Upper lobe of right lung (tissue), 1 donor: Measurements from ENCODE around the gene DNHD1. TPM values are rescaled to one million over a fixed set of nuclear protein-coding genes. Genes with fewer than 3 reads are reported as not detected.

Experiments
- ATAC-seq: fragments of 200-7000 bp; cut with Tn5 transposase; one replicate; pipeline ENCODE4 v1.9.1; 2020; ENCODE audit warnings: mild to moderate bottlenecking, moderate library complexity
- DNase-seq: peaks from one replicate; pipeline ENCODE4 v3.0.0-alpha.2; 2020
- H3K27ac ChIP-seq: fragments of 200-600 bp; one replicate; pipeline ENCODE4 v1.8.0; 2022
- H3K27me3 ChIP-seq: fragments of 200-600 bp; one replicate; pipeline ENCODE4 v1.8.0; 2022; ENCODE audit warnings: mild to moderate bottlenecking
- H3K36me3 ChIP-seq: fragments of 200-600 bp; one replicate; pipeline ENCODE4 v1.8.0; 2022
- H3K4me1 ChIP-seq: fragments of 200-600 bp; one replicate; pipeline ENCODE4 v1.8.0; 2022
- H3K4me3 ChIP-seq: fragments of 200-600 bp; one replicate; pipeline ENCODE4 v1.8.0; 2022; ENCODE audit warnings: mild to moderate bottlenecking
- H3K9me3 ChIP-seq: fragments of 200-600 bp; one replicate; pipeline ENCODE4 v1.8.0; 2022
- CTCF ChIP-seq: fragments of 200-600 bp; IDR thresholded peaks from one replicate; pipeline ENCODE4 v1.8.0; 2022; ENCODE audit warnings: antibody characterized with exemption
- intact Hi-C: fragments of 100-400 bp; cut with DNase I; formaldehyde crosslinking; loops from one replicate; pipeline ENCODE4 v1.11.0; 2022
- total RNA-seq: library from RNA; stranded (reverse); fragmentation: NEBNext Ultra II Directional; extraction: Animal tissue kit (Norgen Biotek cat#: 25700); gene quantifications from one replicate; pipeline ENCODE4 v1.2.1, GENCODE V29; 2021
- donor health status: DM: no; HTN: yes; CAD: no; lungs with severe emphysema.

Gene DNHD1
- total RNA-seq, 1 donor from 2014 or later = 14.5 TPM

DNA sequence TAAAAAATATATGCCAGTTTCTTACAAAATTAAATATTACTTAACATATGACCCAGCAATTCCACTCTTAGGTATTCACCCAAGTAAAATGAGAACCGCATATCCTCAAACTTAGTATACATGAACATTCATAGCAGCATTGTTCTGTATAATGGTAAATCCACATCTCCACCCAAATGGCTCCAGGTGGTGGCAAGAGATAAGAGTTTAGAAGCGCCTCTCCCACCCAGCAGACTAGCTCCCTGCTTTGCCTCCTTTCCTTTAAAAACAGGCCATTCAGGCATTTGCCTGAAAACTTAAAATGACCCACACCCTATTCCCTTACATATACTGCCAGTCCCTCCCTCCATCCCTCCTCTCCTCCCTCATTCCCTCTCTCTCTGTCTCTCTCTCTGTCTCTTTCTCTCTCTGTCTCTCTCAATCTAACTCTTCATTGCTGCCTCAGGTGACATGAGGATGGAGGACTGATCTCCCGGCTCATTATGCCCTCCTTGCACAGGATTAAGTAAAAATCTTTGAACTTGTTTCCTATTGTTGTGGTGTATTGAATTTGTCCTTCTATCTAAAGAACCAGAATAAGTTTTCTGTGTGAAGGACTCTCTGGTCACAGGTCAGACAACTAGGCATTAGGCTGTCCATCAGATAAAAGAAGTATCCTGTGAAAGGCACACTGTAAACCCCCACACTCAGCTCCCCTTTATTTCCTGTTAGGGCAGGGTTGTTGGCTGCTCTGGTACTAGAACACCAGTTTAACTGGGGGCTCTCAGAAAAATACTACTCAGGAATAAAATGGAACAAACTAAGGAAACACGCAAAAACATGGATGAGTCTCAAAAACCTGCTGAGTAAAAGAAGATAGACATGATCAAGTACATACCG lies 58.0 kb downstream of the DNHD1 start:
- no peaks in the 10 kb centered on the region for H3K9me3 ChIP-seq
- TF ChIP-seq CTCF = no peak
- no peak overlapping the region for H3K4me3 ChIP-seq
- intact Hi-C loops = no loop called here
- H3K27me3 ChIP-seq = no peaks in the 10 kb centered on the region
- no peaks in the 10 kb centered on the region for H3K36me3 ChIP-seq
- ATAC-seq = no peak
- no peaks in the 10 kb centered on the region for H3K4me1 ChIP-seq
- DNase-seq = no peak
- H3K27ac ChIP-seq = no peak overlapping the region

DNA sequence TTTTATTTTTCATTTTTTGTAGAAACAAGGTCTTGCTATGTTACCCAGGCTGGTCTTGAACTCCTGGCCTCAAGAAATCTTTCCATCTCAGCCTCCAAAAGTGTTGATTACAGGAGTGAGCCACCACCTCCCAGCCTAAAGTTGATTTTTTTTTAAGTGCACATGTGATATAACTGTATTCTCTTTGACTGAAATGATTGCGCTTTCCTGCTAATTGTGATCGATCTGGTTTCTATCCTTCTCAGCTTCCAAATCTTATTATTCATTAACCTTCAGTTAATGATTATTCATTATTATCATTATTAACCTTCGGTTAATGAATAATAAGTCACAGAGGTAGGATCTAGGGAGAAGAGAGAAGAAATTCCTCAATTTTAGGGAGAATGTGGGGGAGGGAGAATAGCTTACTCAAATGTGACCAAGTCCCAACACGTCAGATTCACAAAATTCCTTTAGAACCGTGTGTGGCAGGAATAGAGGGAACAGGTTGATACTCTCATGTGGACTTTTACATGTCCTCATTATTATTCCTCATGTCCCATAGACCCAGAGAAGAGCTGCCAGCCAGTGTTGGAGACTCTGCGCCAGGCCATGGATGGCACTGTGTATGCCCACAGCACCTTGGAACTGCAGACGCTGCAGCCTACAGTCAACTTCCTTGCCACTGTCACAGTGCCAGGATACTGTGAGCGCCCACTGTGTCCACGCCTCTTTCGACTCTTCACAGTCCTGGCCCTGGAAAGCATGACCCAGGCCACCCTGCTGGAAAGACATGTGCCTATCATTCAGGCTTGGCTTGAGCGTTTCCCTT lies 59.3 kb downstream of the DNHD1 start:
- no peaks in the 10 kb centered on the region for H3K9me3 ChIP-seq
- no peaks in the 10 kb centered on the region for H3K36me3 ChIP-seq
- H3K4me3 ChIP-seq = no peak overlapping the region
- no peaks in the 10 kb centered on the region for H3K27me3 ChIP-seq
- DNase-seq (no peak), ATAC-seq (peak; percentile 13)
- TF ChIP-seq CTCF = no peak
- H3K4me1 ChIP-seq = no peaks in the 10 kb centered on the region
- intact Hi-C loops = no loop called here
- no peak overlapping the region for H3K27ac ChIP-seq

DNA sequence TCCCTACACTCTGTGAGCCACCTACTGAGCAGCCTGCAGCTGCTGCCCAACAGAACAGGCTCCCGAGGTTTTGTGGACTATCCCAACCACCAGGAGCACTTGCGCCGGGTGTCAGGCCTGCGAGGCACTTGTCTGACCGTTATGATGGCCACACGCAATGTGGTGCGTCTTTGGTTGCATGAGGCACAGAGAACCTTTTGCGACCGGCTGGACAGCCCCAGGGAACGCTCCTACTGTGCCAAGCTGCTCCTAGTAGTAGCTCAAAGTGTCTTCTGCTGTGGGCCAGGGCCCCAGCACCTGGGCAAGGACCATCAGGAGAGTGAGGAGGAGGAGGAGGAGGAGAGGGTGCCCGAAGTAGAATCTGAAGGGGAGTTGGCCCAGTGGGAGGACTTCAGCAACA lies 60.0 kb downstream of the DNHD1 start:
- TF ChIP-seq CTCF = no peak
- no peak overlapping the region for H3K4me3 ChIP-seq
- H3K36me3 ChIP-seq = no peaks in the 10 kb centered on the region
- H3K27me3 ChIP-seq = no peaks in the 10 kb centered on the region
- no peak overlapping the region for H3K27ac ChIP-seq
- ATAC-seq (no peak), DNase-seq (no peak)
- H3K4me1 ChIP-seq = no peaks in the 10 kb centered on the region
- intact Hi-C loops = no loop called here
- no peaks in the 10 kb centered on the region for H3K9me3 ChIP-seq

DNA sequence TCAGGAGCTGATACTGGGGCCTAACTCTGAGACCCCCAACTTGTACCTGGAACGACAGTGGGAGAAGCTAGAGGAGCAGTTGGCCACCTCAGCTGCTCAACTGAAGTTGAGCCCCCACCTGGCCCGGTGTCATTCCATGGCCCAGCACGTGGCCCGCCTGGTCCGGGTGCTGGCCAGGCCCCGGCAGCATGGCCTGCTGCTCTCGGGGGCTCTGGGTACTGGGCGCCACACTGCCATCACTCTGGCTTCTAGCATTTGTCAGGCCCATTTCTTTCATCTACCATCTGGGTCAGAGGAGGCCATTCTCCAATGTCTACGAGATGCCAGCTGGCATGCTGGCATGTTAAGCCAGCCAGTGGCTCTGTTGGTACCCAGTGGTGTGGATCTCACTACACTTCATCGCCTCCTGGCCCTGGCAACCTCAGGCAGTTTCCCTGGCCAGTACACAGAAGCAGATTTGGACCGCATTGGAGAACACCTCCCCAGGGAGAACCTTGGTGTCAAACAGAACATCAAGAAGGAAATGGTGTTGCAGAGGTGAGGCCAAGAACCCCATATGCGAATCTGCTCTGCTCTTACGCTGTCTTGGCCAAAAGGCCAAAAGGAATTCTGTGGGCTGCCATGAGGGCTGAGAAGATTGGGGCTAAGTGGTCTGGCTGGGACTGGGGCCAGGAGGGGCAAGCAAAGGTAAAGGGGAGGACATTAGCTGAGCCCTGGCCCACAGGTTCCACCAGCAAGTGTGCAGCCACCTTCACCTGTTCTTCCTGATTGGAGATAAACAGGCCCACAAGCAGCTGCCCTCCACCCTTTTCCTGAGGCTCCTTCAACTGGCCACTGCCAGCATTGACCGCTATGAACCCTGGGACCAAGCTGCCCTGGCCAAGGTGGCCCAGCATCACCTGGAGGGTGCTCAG lies 60.9 kb downstream of the DNHD1 start:
- DNase-seq (no peak), ATAC-seq (peak; percentile 7)
- no peaks in the 10 kb centered on the region for H3K9me3 ChIP-seq
- no peaks in the 10 kb centered on the region for H3K36me3 ChIP-seq
- H3K4me1 ChIP-seq = no peaks in the 10 kb centered on the region
- no peak for TF ChIP-seq CTCF
- H3K4me3 ChIP-seq = no peak overlapping the region
- no peaks in the 10 kb centered on the region for H3K27me3 ChIP-seq
- H3K27ac ChIP-seq = no peak overlapping the region
- intact Hi-C loops = no loop called here

GRCh38 chr11:6559369-6559768 lies 62.3 kb downstream of the DNHD1 start:
- no peaks in the 10 kb centered on the region for H3K36me3 ChIP-seq
- no peak overlapping the region for H3K27ac ChIP-seq
- H3K4me3 ChIP-seq = no peak overlapping the region
- DNase-seq (no peak), ATAC-seq (no peak)
- TF ChIP-seq CTCF = no peak
- no peaks in the 10 kb centered on the region for H3K9me3 ChIP-seq
- H3K4me1 ChIP-seq = no peaks in the 10 kb centered on the region
- intact Hi-C loops = no loop called here
- H3K27me3 ChIP-seq = no peaks in the 10 kb centered on the region
